CD4-positive, alpha-beta T cell treated with Interleukin-6 at 100 ng/mL for 8 hours (primary cell): ENCODE results near the gene PXDC1.
"Not testable (repeated sequence)": the region's sequence is repeated elsewhere in the genome, so short reads cannot be mapped to it uniquely, and the experiment has no call there.

ENCODE experiments used
- DNase-seq: peaks from one replicate; pipeline ENCODE4 v3.0.0-alpha.2; 2020; ENCODE audit warnings: mixed read lengths, low spot score

PXDC1 gene

DNA sequence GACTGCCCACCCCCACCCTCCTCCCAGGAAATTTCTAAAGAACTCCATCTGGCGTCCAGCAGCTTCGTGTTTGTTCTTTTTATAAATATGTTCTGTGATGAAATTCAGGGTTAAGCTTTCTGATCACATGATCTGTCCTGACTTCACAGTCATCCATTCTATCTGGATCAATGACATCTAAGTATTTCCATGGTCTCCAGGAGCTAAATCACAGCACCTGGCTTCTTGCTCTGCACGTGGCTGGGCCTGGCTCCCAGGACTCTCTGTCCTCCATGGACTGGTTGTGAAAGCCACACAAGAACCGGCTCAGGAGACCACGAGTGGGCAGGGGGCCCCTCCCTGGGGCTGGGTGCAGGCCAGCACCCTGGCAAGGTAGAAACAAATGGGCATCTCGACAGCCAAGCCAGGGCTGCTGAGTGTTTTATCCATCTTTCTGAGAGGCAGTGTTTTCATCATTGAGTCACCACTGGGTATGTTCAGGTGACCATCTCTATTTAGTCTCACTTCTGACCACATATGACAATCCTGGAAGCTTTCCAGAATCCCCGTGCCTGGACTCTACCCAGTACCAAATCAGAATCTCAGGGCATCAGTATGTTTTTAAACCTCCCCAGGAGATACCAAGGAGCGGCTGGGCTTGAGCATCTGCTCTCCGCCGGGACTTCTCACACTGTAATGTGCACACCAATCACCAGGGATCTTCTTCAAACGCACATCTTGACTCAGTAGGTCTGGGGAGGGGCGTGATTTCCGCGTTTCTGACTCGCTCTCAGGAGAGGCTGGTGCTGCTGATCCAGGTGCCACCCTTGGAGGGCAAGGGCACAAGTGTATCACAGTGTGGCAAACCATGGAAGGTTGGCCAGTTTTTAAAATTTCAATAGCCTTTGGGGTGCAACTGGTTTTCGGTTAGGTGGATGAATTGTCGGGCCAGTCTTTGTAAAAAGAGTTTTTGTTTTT lies 31.6 kb upstream of the PXDC1 start:
- no peak for DNase-seq

DNA sequence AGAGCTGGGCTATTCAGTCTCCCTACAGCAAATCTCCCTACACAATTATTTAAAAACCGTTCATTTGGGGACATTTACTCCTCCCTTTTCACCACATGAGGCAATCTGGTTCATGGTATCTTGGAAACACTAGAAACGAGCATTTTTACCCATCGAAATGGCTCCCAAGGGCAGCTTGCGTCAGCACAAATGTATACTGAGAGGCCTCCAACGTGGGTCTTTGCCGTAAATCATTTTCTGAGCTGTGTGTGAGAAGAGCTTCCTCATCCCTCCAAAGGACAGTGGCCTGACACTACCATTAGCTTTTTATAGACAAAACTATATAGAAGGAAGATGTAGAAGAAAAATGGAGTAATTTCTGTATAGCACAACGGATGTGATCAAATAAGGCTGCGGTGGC lies 30.0 kb upstream of the PXDC1 start:
- no peak for DNase-seq

DNA sequence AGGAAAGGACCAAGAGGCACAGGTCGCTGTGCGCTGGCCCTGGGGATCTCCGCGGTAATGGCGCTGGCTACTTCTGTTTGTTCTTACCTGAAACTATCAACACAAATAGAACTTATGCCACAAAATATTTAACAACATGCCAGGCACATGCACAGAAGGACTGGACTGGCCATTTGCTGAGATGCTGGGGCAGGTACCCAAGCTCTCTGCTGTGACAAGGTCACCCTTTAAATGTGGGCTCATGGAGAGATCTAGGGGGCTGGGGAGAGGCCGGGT lies 28.0 kb upstream of the PXDC1 start:
- no peak for DNase-seq

DNA sequence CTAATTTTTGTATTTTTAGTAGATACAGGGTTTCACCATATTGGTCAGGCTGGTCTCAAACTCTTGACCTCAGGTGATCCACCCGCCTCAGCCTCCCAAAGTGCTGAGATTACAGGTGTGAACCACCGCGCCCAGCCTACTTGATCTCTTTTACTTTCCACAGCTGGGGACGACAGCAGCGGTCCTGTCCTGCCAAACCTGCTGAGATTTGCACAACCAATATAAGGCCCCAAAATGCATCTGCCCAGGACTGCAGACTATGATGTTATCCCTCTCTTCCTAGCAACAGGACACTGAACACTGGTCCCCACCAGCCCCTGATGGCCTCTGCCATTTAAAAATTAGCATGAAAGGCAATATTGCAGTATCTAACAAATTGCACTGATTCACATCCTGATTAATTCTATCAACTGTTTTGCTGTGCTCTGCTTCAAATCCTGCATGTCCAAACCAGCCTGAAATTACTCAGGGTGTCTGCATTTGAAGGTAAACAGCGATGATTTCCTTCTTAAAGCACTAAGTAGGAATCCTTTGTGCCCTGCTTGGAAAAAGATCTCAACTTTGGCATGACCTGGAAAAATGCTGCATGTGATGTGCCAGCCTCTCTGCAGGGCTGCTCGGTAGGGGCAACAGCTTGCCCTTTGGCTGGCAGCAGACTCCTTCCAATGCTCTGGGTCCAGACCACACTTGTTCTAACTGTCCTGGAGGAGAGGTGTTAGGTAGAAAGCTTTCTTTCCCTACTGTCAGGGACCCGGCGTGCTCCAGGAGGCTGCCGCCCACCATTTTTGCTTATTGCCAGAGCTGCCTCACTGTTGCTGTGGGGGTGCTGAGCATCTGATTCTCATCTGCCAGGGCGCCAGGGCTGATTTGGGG lies 27.4 kb upstream of the PXDC1 start:
- no peak for DNase-seq

DNA sequence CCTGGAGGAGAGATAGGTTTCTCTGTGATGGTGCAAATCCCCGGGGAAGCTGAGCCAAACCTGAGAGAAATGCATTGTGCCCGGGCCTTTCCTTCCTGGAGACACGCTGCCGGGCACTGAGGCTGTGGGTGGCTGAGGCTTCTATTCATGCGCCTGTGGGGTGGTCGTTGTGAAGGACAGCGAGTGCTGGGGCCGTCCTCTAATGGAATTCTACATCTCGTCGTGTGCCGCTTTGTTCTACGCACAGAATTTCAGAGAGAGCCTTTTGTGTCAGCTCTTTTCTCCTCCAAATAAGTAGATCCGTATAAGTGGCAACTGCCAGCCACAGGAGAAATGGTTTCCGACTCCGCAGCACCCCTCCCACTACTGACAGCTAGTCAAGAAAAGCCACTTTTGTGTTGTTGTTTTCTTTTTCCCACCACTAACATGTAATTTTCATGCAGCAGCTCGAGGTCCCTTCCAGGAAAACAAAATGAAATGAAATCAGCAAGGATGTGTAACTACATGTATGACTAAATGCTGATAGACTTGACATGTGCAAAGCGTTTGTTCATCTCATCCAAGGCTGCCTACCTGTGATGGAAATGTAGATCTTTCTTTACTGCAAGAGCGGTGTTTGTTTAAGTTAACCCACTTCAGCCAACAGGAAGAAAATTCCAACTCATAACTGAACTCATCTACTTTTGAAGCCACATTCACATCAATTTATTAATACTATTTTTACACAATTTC lies 26.4 kb upstream of the PXDC1 start:
- DNase-seq = no peak

DNA sequence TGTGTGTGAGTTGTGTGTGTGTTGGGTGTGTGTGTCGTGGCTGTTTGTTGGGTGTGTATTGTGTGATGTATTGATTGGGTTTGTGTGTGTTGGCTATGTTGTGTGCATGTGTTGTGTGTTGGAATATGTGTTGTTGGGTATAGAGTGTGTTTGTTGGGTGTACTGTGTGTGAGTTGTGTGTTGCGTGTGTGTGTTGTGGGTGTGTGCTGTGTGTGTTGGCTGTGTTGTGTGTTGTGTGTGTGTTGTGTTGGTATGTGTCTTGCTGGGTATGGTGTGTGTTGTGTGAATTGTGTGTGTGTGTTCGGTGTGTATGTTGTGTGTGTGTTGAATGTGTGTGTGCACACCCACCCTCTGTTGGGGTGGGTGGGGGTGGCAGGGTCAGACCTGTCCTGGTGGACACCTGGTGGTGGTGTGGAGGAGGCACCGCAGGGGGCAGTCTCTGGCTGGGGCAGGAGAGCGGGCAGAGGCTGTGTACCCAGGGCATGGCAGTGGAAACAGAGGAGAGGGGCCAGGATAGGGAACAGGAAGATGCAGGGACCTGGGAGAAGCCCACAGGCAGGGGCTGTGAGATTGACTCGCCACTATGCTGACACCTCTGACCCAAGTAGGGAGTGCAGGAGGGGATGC lies 25.5 kb upstream of the PXDC1 start:
- no peak for DNase-seq

DNA sequence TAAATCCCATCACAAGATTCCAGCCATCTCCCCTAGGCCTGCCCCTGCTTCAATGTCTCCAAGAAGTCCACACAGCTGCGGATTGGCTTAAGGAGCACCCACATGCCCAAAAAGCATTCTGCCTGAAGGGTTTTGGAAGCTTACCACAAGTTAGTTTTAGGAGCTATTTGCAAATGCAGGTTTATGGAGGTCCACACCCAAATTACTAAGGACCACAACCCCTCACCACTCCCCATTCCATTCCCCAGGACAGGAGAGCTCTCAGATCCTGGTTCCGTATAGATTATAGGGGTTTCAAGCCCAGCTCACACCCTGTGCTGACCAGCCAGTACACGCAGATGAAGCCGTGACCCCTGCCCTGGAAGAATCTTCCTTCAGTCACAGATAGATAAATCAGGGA lies 24.3 kb upstream of the PXDC1 start:
- DNase-seq = no peak

DNA sequence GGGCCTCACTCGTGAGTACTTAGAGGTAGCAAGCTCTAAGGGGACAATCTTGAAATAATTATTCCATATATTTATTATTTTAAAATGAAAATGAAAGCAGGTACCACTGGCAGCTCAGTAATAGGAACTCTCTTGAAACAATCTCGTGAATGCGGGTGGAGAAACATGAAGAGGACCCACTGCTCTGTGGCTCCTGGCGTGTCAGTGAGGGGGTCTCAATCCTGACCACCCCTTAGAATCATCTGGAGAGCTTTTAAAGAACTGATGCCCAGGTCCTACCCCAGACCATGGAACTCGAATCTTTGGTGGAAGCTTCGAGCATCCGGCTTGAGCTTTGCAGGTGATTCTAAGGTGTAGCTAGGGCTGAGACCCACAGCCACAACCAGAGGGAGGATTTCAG lies 23.9 kb upstream of the PXDC1 start:
- DNase-seq = no peak

DNA sequence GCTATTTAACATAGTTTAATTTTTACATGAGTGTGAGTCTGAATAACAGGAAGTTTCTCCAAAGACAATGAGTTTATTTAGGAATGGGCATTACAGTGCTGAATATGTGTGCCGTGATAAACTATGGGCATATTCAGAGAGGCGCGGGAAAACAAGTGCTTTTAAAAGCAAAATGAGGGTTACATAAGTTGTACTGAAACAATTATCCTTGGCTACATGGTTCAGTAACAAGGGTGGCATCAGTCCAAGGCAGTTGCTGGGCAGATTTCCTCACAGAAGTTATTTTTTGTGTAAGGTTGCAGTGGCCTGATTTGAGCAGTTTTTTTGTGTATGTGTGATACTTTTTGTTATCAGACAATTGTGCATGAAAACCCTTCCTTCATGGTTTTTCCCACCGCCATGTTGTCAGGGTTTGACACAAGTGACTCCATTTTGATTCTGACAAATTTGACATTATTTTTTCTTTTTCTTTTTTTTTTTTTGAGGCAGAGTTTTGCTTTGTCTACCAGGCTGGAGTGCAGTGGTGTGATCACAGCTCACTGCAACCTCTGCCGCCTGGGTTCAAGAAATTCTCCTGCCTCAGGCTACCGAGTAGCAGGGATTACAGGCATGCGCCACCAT lies 22.3 kb upstream of the PXDC1 start:
- no peak for DNase-seq

DNA sequence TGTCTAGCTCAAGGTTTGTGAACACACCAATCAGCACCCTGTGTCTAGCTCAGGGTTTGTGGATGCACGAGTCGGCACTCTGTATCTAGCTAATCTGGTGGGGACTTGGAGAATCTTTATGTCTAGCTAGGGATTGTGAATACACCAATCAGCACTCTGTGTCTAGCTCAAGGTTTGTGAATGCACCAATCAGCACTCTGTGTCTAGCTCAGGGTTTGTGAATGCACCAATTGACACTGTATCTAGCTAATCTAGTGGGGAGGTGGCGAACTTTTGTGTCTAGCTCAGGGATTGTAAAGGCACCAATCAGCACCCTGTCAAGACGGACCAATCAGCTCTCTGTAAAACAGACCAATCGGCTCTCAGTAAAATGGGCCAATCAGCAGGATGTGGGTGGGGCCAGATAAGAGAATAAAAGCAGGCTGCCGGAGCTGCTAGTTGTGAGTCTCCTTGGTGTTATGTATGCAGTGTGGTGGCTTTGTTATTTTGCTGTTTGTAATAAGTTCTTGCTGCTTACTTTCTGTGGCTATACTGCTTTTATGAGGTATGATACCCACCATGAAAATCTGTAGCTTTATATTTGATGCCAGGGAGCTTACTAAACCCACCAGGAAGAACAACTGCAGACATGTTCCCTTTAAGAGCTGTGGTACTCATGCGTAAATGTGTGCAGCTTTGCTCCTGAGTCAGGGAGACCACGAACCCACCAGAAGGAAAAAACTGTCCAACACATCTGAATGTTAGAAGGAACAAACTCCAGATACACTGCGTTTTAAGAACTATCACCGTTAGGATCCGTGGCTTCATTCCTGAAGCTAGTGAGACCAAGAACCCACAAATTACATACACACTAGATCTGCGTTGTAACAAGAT lies 20.9 kb upstream of the PXDC1 start:
- DNase-seq = not testable (repeated sequence)

DNA sequence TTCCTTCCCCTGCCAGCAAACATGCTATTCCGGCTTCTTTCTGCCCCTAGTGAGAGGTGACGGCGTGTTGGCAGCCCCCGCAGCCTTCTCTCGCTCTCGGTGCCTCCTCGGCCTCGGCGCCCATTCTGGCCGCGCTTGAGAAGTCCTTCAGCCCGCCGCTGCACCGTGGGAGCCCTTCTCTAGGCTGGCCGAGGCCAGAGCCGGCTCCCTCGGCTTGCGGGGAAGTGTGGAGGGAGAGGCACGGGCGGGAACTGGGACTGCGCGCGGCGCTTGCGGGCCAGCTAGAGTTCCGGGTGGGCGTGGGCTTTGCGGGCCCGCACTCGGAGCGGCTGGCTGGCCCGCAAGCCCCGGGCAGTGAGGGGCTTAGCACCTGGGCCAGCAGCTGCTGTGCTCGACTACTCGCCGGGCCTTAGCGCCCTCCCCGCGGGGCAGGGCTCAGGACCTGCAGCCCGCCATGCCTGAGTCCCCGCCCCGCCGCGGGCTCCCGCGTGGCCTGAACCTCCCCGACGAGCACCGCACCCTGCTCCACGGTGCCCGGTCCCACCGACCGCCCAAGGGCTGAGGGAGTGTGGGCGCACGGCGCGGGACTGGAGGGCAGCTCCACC lies 20.0 kb upstream of the PXDC1 start:
- no peak for DNase-seq

DNA sequence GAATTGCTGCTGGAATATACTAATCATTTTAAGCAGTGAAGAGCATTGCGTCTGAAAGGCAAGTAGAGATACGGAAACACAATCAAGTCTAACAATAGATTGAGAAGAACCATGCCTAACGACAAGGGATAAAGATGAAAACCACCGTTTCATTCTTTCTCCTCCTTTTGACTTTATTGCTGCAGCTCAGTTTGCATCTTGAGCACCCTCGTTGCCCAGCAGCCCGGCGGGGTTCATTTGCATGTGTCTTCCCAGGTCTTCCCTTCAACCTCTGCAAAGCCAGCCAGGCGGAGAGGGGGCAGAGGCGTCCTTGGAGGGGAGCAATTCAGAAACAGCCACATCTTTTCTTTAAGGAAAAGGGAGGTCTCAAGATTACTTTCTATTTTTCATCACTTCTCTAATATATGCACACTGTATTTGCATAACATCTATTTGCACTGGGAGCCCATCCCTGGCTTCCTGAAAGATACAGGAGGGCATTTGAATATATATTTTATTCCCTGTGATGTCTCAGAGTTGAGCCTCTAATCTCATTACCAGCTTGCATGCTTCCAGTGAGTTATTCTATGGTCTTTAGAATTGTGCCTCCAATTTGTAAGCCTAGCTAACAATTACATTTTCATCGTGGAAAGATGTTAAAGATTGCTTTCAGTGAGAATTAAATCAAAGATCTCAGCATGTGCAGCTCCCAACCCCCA lies 18.7 kb upstream of the PXDC1 start:
- no peak for DNase-seq

DNA sequence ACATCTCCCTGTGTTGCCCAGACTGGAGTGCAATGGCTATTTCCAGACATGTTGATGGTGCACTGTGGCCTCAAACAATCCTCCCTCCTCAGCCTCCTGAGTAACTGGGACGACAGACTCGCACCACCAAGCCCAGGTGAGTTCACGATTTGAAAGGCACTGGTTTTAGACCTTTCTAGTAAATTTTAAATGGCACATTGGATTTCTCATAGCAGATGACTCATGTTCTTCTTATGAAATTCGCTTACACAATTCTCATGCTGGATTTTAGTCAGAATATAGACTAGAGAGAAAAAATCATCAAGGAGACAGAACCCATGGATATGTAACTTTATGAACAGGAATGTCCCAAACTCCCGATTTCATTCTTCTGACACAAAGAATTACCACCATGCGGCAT lies 18.1 kb upstream of the PXDC1 start:
- DNase-seq = no peak

DNA sequence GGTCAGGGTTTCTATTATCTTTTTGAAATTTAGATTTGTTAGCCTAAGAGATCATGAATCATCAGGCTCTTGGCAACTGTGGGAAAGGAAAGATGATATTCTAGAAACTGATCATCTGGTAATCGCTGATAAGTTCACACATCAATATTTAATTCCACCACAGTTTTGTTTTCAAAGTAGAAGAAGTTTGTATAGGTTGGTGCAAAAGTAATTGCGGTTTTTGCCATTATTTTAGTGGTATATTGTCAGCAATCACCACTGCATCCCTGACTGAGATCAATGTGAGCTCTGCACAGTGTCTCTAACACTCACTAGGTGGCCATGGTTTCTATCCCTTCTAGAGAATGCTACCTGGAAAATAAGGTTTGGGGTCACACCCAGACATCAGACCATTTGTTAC lies 17.0 kb upstream of the PXDC1 start:
- no peak for DNase-seq

DNA sequence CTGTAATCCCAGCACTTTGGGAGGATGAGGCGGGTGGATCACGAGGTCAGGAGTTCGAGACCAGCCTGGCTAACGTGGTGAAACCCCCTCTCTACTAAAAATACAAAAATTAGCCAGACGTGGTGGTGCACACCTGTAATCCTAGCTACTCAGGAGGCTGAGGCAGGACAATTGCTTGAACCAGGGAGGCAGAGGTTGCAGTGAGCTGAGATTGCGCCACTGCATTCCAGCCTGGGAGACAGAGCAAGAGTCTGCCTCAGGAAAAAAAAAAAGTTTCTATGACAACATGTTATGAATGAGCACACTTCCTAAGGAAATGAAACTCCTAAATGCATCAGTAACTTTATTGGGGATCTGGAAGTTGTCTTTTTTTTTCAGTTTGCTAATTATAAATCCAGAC lies 16.0 kb upstream of the PXDC1 start:
- DNase-seq = not testable (repeated sequence)

DNA sequence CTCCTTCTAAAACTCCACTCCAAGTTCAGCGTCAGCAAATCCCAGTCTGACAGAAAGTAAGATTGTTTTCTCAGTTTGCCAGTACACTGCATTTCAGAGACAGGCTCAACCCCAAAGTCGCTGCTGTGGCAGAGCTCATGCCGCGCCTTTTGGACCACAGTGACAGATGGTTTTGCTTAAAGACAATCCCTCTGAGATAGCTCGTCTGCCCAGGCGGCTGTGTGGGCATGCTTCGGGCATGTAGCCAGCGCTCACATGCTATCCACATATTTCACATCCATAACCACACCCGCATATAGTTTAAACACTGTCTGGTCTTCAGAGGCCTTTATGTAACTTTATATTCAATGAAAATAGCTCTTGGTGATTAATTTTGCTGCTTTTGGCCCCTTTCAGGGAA lies 14.7 kb upstream of the PXDC1 start:
- DNase-seq = no peak

DNA sequence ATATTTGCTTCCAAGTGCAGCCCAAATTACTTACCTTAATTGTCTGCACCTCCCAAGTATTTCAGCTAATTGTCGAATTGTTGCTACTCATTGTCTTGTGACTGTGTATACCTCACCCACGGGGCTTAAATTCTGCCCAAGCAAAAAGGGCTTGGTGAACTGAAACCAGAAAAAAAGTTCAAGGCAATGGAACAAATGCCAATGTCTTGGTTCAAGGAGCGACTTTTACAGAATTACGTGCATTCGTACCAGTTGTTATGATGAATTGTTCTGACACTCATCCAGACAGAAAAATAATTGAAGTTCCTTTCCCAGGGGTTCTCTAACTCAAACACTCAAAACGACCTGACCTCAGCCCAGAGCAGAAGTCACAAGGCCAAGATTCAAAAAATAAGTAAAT lies 13.9 kb upstream of the PXDC1 start:
- no peak for DNase-seq

DNA sequence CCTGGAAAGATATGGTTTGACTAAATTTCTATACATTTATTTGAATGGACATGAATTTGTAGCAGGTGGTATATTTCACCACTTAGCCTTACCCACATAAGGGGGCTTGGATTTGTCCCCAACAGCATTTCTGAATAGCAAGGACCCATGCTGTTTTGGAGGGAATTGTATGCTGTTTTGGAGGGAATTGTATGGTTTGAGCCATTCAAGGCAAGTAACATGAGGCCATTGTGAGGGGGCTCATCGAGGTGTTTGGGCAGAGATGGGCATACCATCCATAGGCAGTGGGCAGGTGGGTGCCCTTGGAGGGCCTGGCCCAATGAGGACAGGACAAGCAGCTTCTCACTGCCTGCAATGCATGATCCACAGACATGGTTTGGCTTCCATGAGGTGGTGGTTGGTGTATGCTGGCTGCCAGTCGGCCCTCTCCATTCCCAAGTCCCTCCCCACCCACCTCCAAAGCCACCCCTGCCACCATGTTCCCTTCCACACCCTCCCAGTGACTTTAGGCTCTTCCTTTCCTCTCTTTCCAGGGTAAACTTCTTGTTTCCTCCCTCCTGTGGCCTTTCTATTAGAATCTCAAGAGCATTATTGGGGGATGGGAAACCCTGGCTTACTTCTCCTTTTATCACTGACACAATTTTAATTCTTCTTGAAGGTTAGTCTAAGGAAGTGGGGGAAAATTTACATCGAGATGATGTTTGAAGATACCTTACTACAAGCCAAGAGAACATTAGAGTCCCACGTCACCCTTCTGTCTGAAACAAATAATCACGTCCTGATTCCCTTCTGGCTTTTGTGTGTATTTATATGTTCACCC lies 13.2 kb upstream of the PXDC1 start:
- no peak for DNase-seq

DNA sequence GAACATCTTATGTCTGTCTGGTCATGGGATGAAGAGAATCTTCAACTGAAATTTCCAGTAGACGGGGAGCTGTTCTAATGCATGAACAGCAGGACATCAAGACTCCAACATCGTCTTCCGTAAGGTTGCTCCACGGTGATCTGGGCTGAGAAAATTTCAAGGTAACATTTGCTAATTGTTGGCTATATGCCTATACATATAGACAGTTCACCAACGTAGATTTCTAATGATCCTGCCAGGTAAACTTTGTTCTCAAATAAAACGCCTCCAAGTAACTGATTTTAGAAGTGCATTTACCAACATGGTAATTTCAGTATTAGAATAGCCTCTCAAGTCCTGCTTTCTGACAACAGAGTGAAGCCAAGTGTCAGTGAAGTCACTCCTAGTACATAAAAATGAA lies 11.3 kb upstream of the PXDC1 start:
- no peak for DNase-seq
